Stromal cell of bone marrow (primary cell): ENCODE results near the gene DYNLRB2.

Experiments
- DNase-seq: peaks from one replicate; pipeline ENCODE4 v3.0.0-alpha.2; 2012; ENCODE audit warnings: low read depth

The DYNLRB2 gene

GRCh38 chr16:80552277-80552676, 11.5 kb downstream of the DYNLRB2 start:
- no peak for DNase-seq

GRCh38 chr16:80554033-80554432, 13.2 kb downstream of the DYNLRB2 start:
- DNase-seq: no peak

DNA sequence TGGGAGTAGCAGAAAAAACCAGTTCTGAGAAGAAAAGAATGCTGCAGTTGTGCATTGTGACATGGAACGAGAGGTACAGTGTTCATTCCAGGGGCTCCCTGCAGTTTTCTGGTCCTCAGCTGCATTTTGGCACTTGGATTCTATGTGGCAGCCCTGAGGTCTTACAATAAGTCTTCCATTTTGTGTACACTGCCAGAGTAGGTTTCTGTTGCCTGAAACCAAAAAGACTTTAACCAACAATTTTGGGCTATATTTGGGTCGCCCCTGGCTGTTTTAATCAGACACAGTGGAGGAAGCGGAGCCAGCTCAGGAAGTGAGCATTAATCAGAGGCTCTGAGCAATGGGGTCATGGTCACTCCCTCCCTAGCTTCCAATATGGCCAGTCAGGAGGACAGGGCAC, 15.7 kb downstream of the DYNLRB2 start:
- DNase-seq: no peak

DNA sequence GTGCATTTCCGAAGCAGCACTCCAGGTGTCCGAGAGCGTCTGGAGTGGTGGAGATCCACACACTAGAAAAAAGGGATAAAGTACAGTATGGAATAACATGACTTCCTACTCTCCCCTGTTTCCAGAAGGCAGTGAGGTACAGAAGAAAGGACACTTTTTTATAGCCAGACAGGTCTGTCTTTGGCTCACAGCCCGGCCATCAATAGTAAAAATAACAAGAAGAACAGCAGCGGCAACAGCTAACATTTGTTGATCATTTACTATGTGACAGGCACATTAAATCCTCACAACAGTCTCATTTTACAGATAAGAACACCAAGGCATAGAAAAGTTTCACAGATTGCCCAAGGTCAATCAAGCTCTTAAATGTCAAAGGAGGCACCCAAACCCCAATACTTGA, 16.2 kb downstream of the DYNLRB2 start:
- no peak for DNase-seq

- no peak for DNase-seq
These were observed 18.6 kb downstream of the DYNLRB2 start for GRCh38 chr16:80559369-80559768.

GRCh38 chr16:80563066-80563465, 22.3 kb downstream of the DYNLRB2 start:
- DNase-seq: no peak

DNA sequence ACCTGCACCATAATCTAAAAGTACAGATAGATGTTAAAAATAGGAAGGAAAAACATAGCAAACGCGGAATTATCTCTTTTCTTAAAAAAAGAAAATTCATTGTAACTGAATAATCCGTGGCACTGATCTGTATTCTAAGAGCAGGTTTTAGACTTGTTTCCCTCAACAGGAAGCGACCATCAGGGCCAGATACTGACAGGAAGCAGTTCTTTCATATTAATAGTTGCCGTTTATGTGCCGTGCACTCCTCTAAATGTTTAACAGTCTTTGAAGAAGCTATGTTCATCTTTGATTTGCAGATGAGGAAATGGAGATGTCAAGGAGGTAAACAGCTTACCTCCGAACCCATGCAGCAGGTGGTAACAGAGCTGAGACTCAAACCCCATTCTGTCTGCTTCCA, 23.6 kb downstream of the DYNLRB2 start:
- no peak for DNase-seq

DNA sequence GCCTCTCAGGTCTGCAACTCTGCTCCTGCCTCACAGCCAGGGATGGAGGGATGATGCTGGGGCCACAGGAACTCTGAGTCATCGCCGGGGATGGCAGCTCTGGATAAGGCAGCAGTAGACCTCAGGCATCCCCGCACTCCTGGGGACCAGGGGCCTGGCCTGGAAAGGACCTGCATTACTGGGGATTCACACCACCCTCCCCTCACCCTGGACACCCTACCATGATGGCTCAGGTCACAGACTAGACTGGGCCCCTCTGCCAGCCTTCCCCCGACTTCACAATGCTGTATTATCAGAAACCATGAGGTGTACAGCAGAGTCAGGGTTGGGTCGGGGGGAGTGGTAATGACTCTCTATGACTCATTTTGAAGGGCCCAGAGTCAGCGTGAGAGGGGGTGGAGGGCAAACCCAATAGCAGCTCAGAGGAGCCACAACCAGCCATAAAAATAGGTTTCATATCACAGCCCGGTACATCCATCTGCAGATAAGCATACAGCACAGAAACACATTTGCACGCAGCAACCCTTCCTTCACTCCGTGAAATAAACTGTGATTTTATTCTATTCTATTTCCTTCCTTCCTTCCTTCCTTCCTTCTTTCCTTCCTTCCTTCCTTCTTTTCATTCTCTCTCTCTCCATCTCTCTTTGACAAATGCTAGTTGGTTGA, 28.8 kb downstream of the DYNLRB2 start:
- no peak for DNase-seq

DNA sequence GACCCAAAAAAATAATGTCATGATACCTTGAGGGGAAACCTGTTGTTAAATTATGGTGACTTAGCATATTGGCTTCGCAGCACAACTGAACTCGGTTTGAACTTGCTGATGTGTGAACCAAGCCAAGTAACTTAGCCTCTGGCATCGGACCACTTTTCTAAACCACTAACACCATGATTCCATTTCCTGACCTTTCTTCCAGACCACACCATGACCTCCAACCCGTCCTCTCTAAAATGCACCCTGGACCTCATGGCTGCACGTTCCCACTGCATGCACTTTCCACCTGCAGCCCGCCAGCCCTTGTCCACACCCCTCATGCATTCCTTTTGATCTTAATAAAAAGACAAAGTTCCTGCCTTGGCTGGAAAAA, 29.3 kb downstream of the DYNLRB2 start:
- peak; percentile 44 for DNase-seq

GRCh38 chr16:80573700-80574120, 32.9 kb downstream of the DYNLRB2 start:
- no peak for DNase-seq

DNA sequence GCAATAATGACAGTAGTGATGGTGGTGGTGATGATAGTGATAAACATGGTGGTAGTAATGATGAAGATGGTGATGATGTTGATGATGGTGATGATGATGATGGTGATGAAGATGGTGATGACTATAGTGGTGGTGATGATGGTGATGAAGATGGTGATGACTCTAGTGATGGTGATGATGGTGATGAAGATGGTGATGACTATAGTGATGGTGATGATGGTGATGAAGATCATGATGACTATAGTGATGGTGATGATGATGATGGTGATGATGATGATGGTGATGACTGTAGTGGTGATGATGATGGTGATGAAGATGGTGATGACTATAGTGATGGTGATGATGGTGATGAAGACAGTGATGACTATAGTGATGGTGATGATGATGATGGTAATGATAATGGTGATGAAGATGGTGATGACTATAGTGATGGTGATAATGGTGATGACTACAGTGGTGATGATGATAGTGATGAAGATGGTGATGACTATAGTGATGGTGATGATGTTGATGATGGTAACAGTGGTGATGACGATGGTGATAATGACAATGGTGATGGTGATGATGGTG, 35.6 kb downstream of the DYNLRB2 start:
- DNase-seq: no peak

DNA sequence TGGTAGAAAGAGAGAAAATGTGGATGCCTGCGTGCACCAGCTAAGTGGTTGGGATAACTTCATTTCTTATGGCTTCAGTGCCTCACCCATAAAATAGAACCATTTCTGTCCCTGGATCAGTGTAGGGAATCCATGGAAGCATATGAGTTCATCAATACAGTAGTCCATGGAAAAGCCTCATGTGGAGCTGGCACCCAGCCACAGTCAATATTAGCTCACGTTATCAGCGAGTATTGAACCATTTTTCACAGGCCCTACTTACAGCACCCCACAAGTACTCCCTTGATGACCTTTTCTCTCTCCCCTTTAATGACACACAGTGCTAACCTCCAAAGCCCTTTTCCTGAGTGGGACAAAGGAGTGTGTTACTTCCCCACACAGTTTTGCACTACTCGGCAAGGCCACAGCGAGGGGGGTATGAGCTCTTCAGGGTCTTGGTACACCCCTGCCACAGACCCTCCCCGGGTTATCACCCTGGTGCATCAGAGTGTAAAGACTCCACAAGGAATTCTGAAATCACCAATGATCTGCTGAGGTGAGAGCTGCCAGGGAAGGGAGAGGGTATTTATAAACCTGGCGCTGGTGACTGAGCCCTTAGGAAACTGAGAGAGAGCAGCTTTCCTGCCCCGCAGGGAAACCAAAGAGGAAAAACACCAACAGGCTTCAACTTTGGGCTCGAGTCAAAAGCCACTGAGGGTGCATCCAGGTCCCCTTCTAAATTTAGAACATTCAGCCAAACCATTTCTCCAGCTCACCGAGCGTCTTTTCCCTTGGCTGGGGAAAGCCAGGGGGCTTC, 36.9 kb downstream of the DYNLRB2 start:
- DNase-seq: no peak

DNA sequence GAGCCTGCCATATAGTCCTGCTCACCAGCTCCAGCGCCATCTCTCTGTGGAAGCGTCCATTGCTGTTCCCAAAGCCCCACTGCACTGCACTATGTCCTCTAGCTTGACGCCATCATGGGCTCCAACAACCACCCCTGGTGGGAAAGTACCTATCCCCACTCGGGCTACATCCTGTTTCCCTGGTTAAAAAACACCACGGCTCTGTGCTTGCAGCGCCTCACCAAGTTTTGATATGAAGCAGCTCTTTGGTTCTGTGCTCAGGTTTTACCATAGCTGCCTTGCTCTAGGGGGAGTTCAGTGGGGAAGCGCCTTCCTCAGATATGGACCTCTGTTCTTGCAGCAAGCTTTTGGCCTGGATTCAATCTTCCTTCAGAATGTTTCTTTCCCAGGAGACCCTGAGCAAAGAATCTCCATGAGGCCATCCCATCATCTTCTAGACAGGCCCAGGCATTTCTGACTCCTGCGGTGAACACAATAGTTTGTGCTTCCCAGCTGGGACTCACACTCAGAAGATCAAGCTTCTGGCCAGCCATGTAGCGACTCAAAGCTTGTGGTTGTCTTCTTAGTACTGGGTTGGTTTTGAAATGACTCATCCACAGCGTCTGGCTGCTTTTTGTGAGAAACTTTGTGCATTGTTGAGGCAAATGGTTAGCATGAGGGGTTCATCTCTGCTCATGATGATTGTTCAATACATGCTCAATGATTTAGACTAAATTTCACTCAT, 39.5 kb downstream of the DYNLRB2 start:
- no peak for DNase-seq

- no peak for DNase-seq
These were observed 42.7 kb downstream of the DYNLRB2 start for GRCh38 chr16:80583466-80583865.

DNA sequence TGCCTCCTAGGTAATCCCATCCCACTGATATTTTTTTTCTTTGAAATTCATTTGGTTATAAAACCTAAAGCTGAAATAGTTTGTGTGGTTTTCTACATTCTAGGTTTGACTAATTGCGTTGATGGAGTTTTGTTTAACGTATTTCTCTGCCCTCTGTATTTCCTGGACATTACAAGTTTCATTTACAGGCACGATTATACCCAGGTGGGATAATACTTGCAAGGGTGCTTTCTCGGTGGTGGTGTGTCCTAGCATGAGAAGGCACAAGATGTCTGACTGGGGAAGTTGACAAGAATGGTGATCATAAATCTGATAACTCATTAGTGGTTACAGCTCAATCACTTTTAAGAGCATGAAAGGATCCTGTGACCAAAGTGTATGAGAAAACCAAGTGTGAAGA, 45.0 kb downstream of the DYNLRB2 start:
- DNase-seq: no peak

- no peak for DNase-seq
These were observed 45.7 kb downstream of the DYNLRB2 start for GRCh38 chr16:80586476-80586875.

GRCh38 chr16:80587071-80587470, 46.3 kb downstream of the DYNLRB2 start:
- no peak for DNase-seq

DNA sequence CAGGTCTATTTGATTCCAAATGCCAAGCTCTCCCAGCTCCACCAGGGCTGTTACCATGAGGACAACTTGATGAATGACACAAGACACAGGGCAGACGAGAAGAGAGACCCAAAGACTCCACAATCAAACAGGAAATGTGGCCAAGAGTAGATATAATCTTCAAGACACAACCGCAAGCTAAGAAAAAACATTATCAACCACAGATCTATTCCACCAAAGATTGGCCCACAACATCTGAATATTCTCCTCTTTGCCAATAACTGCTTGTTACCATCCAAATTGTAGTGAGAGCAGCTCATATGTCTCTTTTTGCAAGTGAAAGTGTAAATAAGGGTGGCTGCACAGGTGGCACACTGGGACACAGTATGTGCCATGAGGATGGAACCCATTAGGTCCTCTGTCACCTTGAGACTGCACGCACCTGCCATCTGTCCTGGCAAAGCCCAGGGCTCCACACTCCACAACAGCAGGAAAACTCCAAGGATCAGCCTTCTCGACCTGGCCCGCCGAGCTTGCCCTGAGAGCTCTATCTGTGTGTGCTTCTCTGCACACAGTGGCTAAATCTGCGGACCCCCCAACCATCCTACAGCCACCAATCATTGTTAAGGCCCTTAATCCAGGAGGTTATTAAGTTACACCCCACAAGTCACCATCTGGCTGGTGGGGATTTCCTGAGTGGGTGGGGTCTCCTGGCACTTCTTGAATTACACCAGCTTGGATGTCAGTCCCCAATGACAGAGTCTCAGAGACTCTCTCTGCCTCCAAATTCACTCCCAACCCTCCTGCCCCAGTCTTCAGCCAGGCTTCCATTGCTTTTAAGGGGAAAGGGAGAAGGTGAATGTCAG, 50.5 kb downstream of the DYNLRB2 start:
- no peak for DNase-seq

- no peak for DNase-seq
These were observed 51.5 kb downstream of the DYNLRB2 start for GRCh38 chr16:80592273-80592672.

DNA sequence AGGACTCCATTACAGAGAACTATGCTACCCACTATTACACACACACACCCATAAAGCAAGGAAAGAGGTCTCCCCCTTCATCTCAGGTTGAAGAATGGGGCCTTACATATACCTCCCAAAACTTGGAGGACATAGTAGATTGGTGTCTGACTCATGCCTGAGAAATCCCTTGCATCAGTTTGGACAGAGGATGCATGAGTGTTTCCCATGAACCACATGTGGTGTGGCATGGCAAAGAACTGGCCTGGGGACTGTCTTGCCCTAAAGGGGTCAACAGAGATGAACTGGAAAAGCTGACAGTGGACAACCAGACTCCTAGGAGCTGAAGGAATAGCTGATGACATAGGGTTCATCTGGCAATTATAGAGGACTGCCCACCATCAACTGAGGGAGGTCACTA, 54.0 kb downstream of the DYNLRB2 start:
- DNase-seq: no peak

GRCh38 chr16:80596507-80597207, 55.9 kb downstream of the DYNLRB2 start:
- DNase-seq: no peak
